Gastrocnemius medialis (tissue), 4 donors: Measurements from ENCODE around the gene LTK.

Experiments
- CTCF ChIP-seq, 5 experiments: fragments of 450-650 bp in 3 of 5; fragments of 200-600 bp in 2 of 5; sonication (generic) in 2 of 5; IDR thresholded peaks in 4 of 5; conservative IDR thresholded peaks in 1 of 5; 1 replicate in 4 of 5; 2 replicates in 1 of 5; pipeline ENCODE4 v1.5.1; 2016 to 2019; ENCODE audit warnings: antibody characterized with exemption in 5 of 5, mild to moderate bottlenecking in 3 of 5, moderate library complexity in 3 of 5
- POLR2A ChIP-seq, 2 donors: fragments of 450-650 bp; IDR thresholded peaks; one replicate each; pipeline ENCODE4 v1.6.1; 2017; ENCODE audit warnings: antibody characterized with exemption in 2 of 2, mild to moderate bottlenecking in 2 of 2, moderate library complexity in 2 of 2

GRCh38 chr15:41504751-41505492 lies 8.7 kb downstream of the LTK start:
- TF ChIP-seq CTCF (IDR thresholded peaks at IDR 0.05 in 4 of 5, conservative IDR thresholded peaks at IDR 0.05 in 1 of 5), result no peak
- no peak for TF ChIP-seq POLR2A (IDR thresholded peaks at IDR 0.05)
